Measurements from ENCODE around the gene GSE1.
A peak's percentile ranks its signal among the peaks of the same experiment; 100 is the strongest.

- TF ChIP-seq CTCF (conservative IDR thresholded peaks at IDR 0.05) (peak; percentile 72), ZFX (IDR thresholded peaks at IDR 0.05) (no peak)
These were observed 48.7 kb upstream of the GSE1 start for GRCh38 chr16:85564277-85565051.

Data from C4-2B (cell line).